ENCODE measurements around the gene TEDC2.
"Not testable (repeated sequence)": the region's sequence is repeated elsewhere in the genome, so short reads cannot be mapped to it uniquely, and the experiment has no call there.

Gene TEDC2

GRCh38 chr16:2439598-2439997 lies 20.3 kb upstream of the TEDC2 start:
- no peak for DNase-seq

- DNase-seq = not testable (repeated sequence)
Observed at GRCh38 chr16:2441143-2441804, 18.6 kb upstream of the TEDC2 start.

- DNase-seq = no peak
Observed at GRCh38 chr16:2443555-2443954, 16.4 kb upstream of the TEDC2 start.

GRCh38 chr16:2447920-2448583 lies 11.9 kb upstream of the TEDC2 start:
- DNase-seq = no peak

GRCh38 chr16:2449118-2449517 lies 10.8 kb upstream of the TEDC2 start:
- no peak for DNase-seq

- no peak for DNase-seq
Observed at GRCh38 chr16:2450535-2450934, 9.4 kb upstream of the TEDC2 start.

- DNase-seq = no peak
Observed at GRCh38 chr16:2450975-2451381, 8.9 kb upstream of the TEDC2 start.

- DNase-seq = no peak
Observed at GRCh38 chr16:2451851-2452320, 8.0 kb upstream of the TEDC2 start.

GRCh38 chr16:2452650-2453049 lies 7.3 kb upstream of the TEDC2 start:
- DNase-seq = no peak

- DNase-seq = no peak
Observed at GRCh38 chr16:2455081-2455845, 4.6 kb upstream of the TEDC2 start.

- no peak for DNase-seq
Observed at GRCh38 chr16:2456551-2457153, 3.3 kb upstream of the TEDC2 start.

- DNase-seq = no peak
Observed at GRCh38 chr16:2457267-2457666, 2.6 kb upstream of the TEDC2 start.

GRCh38 chr16:2457946-2458345 lies 2.0 kb upstream of the TEDC2 start:
- DNase-seq = no peak

GRCh38 chr16:2458887-2459646 lies 842 bp upstream of the TEDC2 start:
- no peak for DNase-seq

- no peak for DNase-seq
Observed at GRCh38 chr16:2460391-2460713, 443 bp downstream of the TEDC2 start.

GRCh38 chr16:2460916-2461315 lies 1.0 kb downstream of the TEDC2 start:
- DNase-seq = no peak

GRCh38 chr16:2462031-2462866 lies 2.3 kb downstream of the TEDC2 start:
- DNase-seq = no peak

GRCh38 chr16:2464333-2464732 lies 4.4 kb downstream of the TEDC2 start:
- no peak for DNase-seq

GRCh38 chr16:2465653-2466415 lies 5.9 kb downstream of the TEDC2 start:
- peak in 1 of 2 experiments; percentile 40 for DNase-seq

GRCh38 chr16:2466667-2467527 lies 7.0 kb downstream of the TEDC2 start:
- no peak for DNase-seq
